Frontal cortex (tissue), 4 donors: Measurements from ENCODE around the gene KLF16. TPM values are rescaled to one million over a fixed set of nuclear protein-coding genes. Genes with fewer than 3 reads are reported as not detected.

ENCODE experiments used
- DNase-seq, 2 donors: peaks; one replicate each; pipeline ENCODE4 v3.0.0; 2012; ENCODE audit warnings: low spot score in 2 of 2
- FAIRE-seq: peaks from 2 replicates; lab custom pipeline; 2012; peaks lifted over from hg19 to GRCh38; lab: Jason Lieb, UNC
- total RNA-seq: library from RNA; depleted of rRNA; stranded (reverse); fragments of >200 nt; gene quantifications from one replicate; pipeline ENCODE4 v1.2.3, GENCODE V29; 2014
- donor health status: control.
- donor health status: control.
- donor health status: control.

KLF16 gene
- total RNA-seq, 1 donor from 2014 or later: 2.9 TPM

GRCh38 chr19:1846517-1847204, 16.7 kb downstream of the KLF16 start:
- FAIRE-seq (no peak), DNase-seq (no peak)

GRCh38 chr19:1845642-1846041, 17.7 kb downstream of the KLF16 start:
- FAIRE-seq (no peak), DNase-seq (no peak)

- FAIRE-seq (no peak), DNase-seq (no peak)
Measured at GRCh38 chr19:1845125-1845515, 18.3 kb downstream of the KLF16 start.

GRCh38 chr19:1844513-1845124, 18.8 kb downstream of the KLF16 start:
- FAIRE-seq (no peak), DNase-seq (no peak)

- FAIRE-seq: no peak
- DNase-seq: no peak
Measured at GRCh38 chr19:1843646-1844394, 19.6 kb downstream of the KLF16 start.

- FAIRE-seq (no peak), DNase-seq (no peak)
Measured at GRCh38 chr19:1843116-1843515, 20.3 kb downstream of the KLF16 start.

GRCh38 chr19:1841209-1841924, 22.0 kb downstream of the KLF16 start:
- no peak for FAIRE-seq
- no peak for DNase-seq

DNA sequence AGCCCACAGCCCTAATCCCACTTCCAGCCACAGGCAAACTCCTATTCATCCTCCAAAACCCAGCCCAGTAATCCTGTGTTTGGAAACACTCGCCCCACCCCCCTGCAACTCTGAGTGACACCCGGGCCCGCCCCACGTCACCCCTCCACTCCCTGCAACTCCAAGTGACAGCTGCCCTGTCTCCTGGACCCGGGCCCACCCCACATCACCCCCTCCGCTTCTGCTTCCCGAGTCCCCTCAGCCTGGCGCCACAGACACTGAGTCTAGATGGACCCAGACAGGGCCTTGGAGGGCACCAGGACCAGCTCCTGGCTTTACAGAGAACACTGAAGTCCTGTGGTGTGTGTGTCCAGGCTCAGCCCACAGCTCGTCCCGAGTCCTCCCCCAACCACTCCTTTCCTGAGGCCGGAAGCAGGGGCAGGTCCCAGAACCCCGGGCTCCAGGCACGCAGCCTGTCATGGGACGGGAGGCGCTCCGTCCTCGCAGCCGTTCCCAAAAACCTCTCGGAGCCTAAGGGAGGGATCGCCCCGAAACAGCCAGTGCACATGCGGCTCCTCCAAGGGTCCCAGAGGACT, 22.8 kb downstream of the KLF16 start:
- FAIRE-seq (no peak), DNase-seq (no peak)

- DNase-seq (no peak), FAIRE-seq (no peak)
Measured at GRCh38 chr19:1839658-1840540, 23.5 kb downstream of the KLF16 start.

DNA sequence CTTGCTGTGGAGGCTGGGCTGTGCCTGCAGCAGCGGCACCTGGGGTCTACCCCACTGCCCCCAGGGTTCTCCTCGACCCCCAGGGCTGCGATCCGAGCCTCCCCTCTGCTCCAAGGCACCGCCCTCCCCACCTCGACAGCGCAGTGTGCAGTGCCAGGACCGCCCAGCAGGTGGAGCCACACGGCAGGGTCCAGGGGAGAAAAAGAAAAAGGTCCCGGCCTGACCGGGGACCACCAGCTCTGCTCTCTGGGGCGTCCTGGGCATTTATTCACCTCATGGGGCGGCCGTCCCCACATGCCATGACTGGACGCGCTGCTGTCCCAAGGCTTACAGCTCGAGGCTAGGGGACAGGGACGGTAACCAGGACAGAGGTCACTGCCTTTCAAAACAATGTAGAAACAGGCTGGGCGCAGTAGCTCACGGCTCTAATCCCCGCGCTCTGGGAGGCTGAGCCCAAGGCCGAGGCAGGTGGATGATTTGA, 25.7 kb downstream of the KLF16 start:
- DNase-seq (peak in 1 of 2 donors; percentile 76), FAIRE-seq (no peak)

- DNase-seq (no peak), FAIRE-seq (no peak)
Measured at GRCh38 chr19:1837222-1837565, 26.2 kb downstream of the KLF16 start.

DNA sequence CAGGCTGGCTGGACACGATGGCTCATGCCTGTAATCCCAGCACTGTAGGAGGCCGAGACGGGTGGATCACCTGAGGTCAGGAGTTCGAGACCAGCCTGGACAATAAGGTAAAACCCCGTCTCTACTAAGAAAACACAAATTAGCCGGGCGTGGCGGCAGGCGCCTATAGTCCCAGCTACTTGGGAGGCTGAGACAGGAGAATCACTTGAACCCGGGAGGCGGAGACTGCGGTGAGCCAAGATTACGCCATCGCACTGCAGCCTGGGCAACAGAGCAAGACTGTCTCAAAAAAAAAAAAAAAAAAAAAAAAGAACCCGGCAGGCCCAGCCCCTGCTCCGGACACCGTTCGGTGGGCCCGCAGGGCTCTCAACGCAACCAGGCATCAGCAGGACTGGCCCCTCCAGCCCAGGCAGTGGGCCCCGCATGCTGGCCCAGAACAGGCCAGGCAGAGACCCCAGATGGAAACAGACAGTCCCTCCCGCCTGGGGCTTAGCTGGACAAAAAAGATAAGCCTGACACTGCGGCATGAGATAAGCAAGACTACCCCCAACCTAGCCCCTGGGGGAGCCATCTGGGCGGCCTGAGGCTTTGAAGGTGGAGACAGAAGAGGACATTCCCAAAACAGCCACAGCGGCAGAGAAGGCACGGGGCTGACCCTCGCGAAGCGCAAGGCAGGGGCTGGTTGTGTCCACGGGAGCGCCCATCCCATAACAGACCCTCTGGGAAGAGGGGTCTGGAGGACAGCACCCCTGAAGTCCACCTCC, 26.7 kb downstream of the KLF16 start:
- FAIRE-seq: no peak
- DNase-seq: no peak

- no peak for FAIRE-seq
- peak in 1 of 2 donors; percentile 69 for DNase-seq
Measured at GRCh38 chr19:1833540-1833939, 29.8 kb downstream of the KLF16 start.

GRCh38 chr19:1832046-1832663, 31.2 kb downstream of the KLF16 start:
- DNase-seq: no peak
- no peak for FAIRE-seq

GRCh38 chr19:1830978-1831377, 32.4 kb downstream of the KLF16 start:
- FAIRE-seq (no peak), DNase-seq (no peak)

- FAIRE-seq (no peak), DNase-seq (no peak)
Measured at GRCh38 chr19:1830568-1830967, 32.8 kb downstream of the KLF16 start.

- DNase-seq: no peak
Measured at GRCh38 chr19:1829958-1830357, 33.4 kb downstream of the KLF16 start.

More at GRCh38 chr19:1829958-1830357, 33.4 kb downstream of the KLF16 start:
- FAIRE-seq: no peak
